ENCODE results near the gene DCST1. TPM values are rescaled to one million over a fixed set of nuclear protein-coding genes. Genes with fewer than 3 reads are reported as not detected.
A peak's percentile ranks its signal among the peaks of the same experiment; 100 is the strongest.

DCST1 gene
- total RNA-seq, 1 experiment from 2014 or later = 0.32 TPM

DNA sequence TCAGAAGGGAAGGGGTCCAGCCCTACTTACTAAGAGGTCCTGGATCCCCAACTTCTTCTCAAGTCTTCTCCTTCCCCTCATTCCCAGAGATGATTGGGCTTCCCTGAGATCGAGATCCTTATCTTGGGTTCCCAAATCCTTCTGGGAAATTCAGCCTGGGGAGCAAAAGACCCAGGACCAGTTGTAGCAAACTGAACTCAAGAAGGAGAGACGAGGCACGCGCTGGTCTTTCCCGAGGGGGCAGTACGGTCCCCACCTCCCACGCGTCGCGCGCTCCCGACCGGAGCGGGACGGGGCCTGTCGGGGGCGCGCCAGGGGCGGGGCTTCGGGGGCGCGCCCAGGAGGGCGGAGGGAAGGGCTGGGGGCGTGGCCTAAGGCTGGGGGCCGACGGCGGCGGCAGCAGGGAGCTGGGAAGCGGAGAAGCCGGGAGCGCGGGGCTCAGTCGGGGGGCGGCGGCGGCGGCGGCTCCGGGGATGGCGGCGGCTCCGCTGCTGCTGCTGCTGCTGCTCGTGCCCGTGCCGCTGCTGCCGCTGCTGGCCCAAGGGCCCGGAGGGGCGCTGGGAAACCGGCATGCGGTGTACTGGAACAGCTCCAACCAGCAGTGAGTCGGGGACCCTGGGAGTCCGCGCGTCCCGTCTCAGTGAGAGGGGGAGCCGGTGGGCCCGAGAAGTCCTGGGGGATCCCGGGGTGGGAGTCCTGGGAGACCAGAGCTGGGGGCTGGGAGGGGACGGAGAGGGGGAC lies 45.0 kb downstream of the DCST1 start, which contains the start of gene EFNA3:
TSS of gene EFNA3 (plus strand) at position 369 of the 741 bp plus-strand sequence. CDS start at position 474, 105 bp downstream.
- intact Hi-C loops (cut with micrococcal nuclease) = no loop called here
- H3K4me3 ChIP-seq (replicated peaks in 1 of 2; ENCODE audit: low read depth in 1 of 2, low read length in 2 of 2) = peak within 1 kb of the TSS; percentile 73 to 90
- peak within 1 kb of the TSS; percentile 31; the same call in 1 of the 2 replicates for H3K27ac ChIP-seq (ENCODE audit: low read depth, low read length)
- H3K79me2 ChIP-seq (ENCODE audit: insufficient read depth, low read length) = no peaks in the 10 kb centered on the region; the same call in 1 of the 2 replicates
- CTCF ChIA-PET = interaction anchor here (0.8 to 1.8 kb wide), 6 partner anchors 12 to 94 kb away, joined by 3 to 8 read pairs (median 4); partner anchors contain the start of genes EFNA4 and KRTCAP2
- no peak for TF ChIP-seq POLR2A (IDR thresholded peaks at IDR 0.05; ENCODE audit: borderline replicate concordance, extremely low read depth, insufficient read depth, insufficient read length)
- TF ChIP-seq POLR2AphosphoS5 (IDR thresholded peaks at IDR 0.05; ENCODE audit: low read depth, low read length) = peak; percentile 73
- H3K9me2 ChIP-seq (ENCODE audit: insufficient read depth) = no peaks in the 10 kb centered on the region
- RAD21 ChIA-PET (ENCODE audit: low non-redundant PET in 1 of 2, low total read pairs in 2 of 2, uncharacterized antibody in 2 of 2, unreplicated experiment in 2 of 2) = interaction anchor here (0.7 to 1.5 kb wide), 2 partner anchors 15 to 349 kb away, joined by 3 to 4 read pairs; partner anchors contain the start of gene EFNA4 (in 1 of the 2)
- H3K9me3 ChIP-seq (ENCODE audit: control insufficient read depth in 1 of 2, insufficient read depth in 1 of 2, low read depth in 1 of 2, low read length in 2 of 2) = no peaks in the 10 kb centered on the region
- H3K4me2 ChIP-seq (ENCODE audit: low read length) = peak within 1 kb of the TSS; percentile 99
- H4K20me1 ChIP-seq (ENCODE audit: insufficient read depth) = no peaks in the 10 kb centered on the region
- H3K27me3 ChIP-seq (ENCODE audit: insufficient read depth, low read length) = no peaks in the 10 kb centered on the region
- POLR2A ChIA-PET = interaction anchor here (0.7 to 1.1 kb wide), 2 partner anchors 11 to 61 kb away, joined by 3 read pairs; partner anchors contain the start of gene DPM3
- H3K9ac ChIP-seq (ENCODE audit: low read length) = peak within 1 kb of the TSS; percentile 81
- no peaks in the 10 kb centered on the region for H3K36me3 ChIP-seq (ENCODE audit: control insufficient read depth in 1 of 2, insufficient read depth in 2 of 2, low read length in 2 of 2)
- BruUV-seq (replicated peaks) = no TSS peak
- H2AFZ ChIP-seq (ENCODE audit: low read depth, low read length, poor library complexity, severe bottlenecking) = peak within 1 kb of the TSS; percentile 45
- H3K4me1 ChIP-seq (ENCODE audit: control insufficient read depth in 1 of 2, insufficient read depth in 2 of 2, low read length in 2 of 2) = peaks cover 23 to 53% of the 10 kb centered on the region in 2 experiments
- DNase-seq (ENCODE audit: low read depth, low spot score) (no peak), ATAC-seq (peak; percentile 76)

- Histone ChIP-seq H3K4me3 (replicated peaks in 1 of 2; ENCODE audit: low read depth in 1 of 2, low read length in 2 of 2) (peak overlapping the region; percentile 73 to 90), H2AFZ (ENCODE audit: low read depth, low read length, poor library complexity, severe bottlenecking) (peak overlapping the region; percentile 45), H4K20me1 (ENCODE audit: insufficient read depth) (no peaks in the 10 kb centered on the region), H3K79me2 (ENCODE audit: insufficient read depth, low read length) (no peaks in the 10 kb centered on the region; the same call in 1 of the 2 replicates), H3K9me2 (ENCODE audit: insufficient read depth) (no peaks in the 10 kb centered on the region), H3K9ac (ENCODE audit: low read length) (peak overlapping the region; percentile 81), H3K36me3 (ENCODE audit: control insufficient read depth in 1 of 2, insufficient read depth in 2 of 2, low read length in 2 of 2) (no peaks in the 10 kb centered on the region), H3K27me3 (ENCODE audit: insufficient read depth, low read length) (no peaks in the 10 kb centered on the region), H3K27ac (ENCODE audit: low read depth, low read length) (peak overlapping the region; percentile 31; the same call in 1 of the 2 replicates), H3K4me2 (ENCODE audit: low read length) (peak overlapping the region; percentile 99), H3K9me3 (ENCODE audit: control insufficient read depth in 1 of 2, insufficient read depth in 1 of 2, low read depth in 1 of 2, low read length in 2 of 2) (no peaks in the 10 kb centered on the region), H3K4me1 (ENCODE audit: control insufficient read depth in 1 of 2, insufficient read depth in 2 of 2, low read length in 2 of 2) (peaks cover 28 to 58% of the 10 kb centered on the region in 2 experiments)
- ATAC-seq (peak; percentile 23), DNase-seq (ENCODE audit: low read depth, low spot score) (no peak)
- RAD21 ChIA-PET (ENCODE audit: low non-redundant PET in 1 of 2, low total read pairs in 2 of 2, uncharacterized antibody in 2 of 2, unreplicated experiment in 2 of 2) = interaction anchor here (0.7 to 1.5 kb wide), 2 partner anchors 15 to 350 kb away, joined by 3 to 4 read pairs; partner anchors contain the start of gene EFNA4 (in 1 of the 2)
- POLR2A ChIA-PET = interaction anchor here (0.7 to 1.1 kb wide), 2 partner anchors 11 to 61 kb away, joined by 3 read pairs; partner anchors contain the start of gene DPM3
- TF ChIP-seq YY1 (IDR thresholded peaks at IDR 0.05; ENCODE audit: extremely low read depth, insufficient replicate concordance, low read depth, low read length) (no peak), FOSL1 (IDR thresholded peaks at IDR 0.05; ENCODE audit: low read depth) (no peak), ZFX (IDR thresholded peaks at IDR 0.05) (0 out of 2 replicates have a peak, but pooled peaks have one; percentile 24), POLR2A (IDR thresholded peaks at IDR 0.05; ENCODE audit: borderline replicate concordance, extremely low read depth, insufficient read depth, insufficient read length) (no peak), SIN3A (IDR thresholded peaks at IDR 0.05; ENCODE audit: low read depth) (no peak)
- intact Hi-C loops (cut with micrococcal nuclease) = no loop called here
- CTCF ChIA-PET = interaction anchor here (0.8 to 1.8 kb wide), 7 partner anchors 12 to 94 kb away, joined by 3 to 8 read pairs (median 3); partner anchors contain the start of genes EFNA4 and KRTCAP2
- BruUV-seq (replicated peaks) = no TSS peak
Observed at GRCh38 chr1:155079210-155079486, 45.5 kb downstream of the DCST1 start.
